A549 (cell line): Measurements from ENCODE around the gene EDNRB. TPM values are rescaled to one million over a fixed set of nuclear protein-coding genes. Genes with fewer than 3 reads are reported as not detected.

Experiments used
- ATAC-seq, 2 experiments: fragments of 200-7000 bp in 1 of 2; fragments of >200 bp in 1 of 2; cut with Nextera tagmentation in 1 of 2; cut with Tn5 transposase in 1 of 2; 3 replicates each; pipeline versions ENCODE4 v1.8.0 to v1.9.1; 2018 to 2020; ENCODE audit warnings: mild to moderate bottlenecking in 1 of 2, moderate library complexity in 1 of 2
- CTCF ChIA-PET: fragments of 300-600 bp; sonication (Branson Sonifier 250); formaldehyde crosslinking; extraction: SDS; loops from one replicate; lab custom pipeline; 2021; ENCODE audit warnings: antibody characterized with exemption, inconsistent platforms; lab: Yijun Ruan, JAX
- POLR2A ChIA-PET: fragments of 350-600 bp; formaldehyde crosslinking; extraction: SDS; loops from one replicate; lab custom pipeline; 2021; ENCODE audit warnings: antibody characterized with exemption, inconsistent platforms; lab: Yijun Ruan, JAX
- DNase-seq, 2 experiments: peaks; one replicate each; pipeline versions ENCODE4 v3.0.0 to v3.0.0-alpha.2; 2011 to 2016; ENCODE audit warnings: low read depth in 1 of 2, low spot score in 1 of 2
- FAIRE-seq: peaks from 2 replicates; lab custom pipeline; 2011; peaks lifted over from hg19 to GRCh38; lab: Jason Lieb, UNC
- H3K27ac ChIP-seq, 2 experiments: fragments of >200 bp; sonication (Bioruptor Twin); formaldehyde crosslinking; 3 replicates each; pipeline ENCODE4 v1.5.1; 2016 to 2017
- H3K4me1 ChIP-seq: fragments of >200 bp; sonication (Bioruptor Twin); formaldehyde crosslinking; 3 replicates; pipeline ENCODE4 v1.6.1; 2016
- H3K4me2 ChIP-seq: fragments of >200 bp; sonication (Bioruptor Twin); formaldehyde crosslinking; 3 replicates; pipeline ENCODE4 v1.6.1; 2016
- H3K4me3 ChIP-seq: fragments of >200 bp; sonication (Bioruptor Twin); formaldehyde crosslinking; 3 replicates; pipeline ENCODE4 v1.5.1; 2016
- H3K9me3 ChIP-seq: fragments of >200 bp; sonication (Bioruptor Twin); formaldehyde crosslinking; 3 replicates; pipeline ENCODE4 v1.6.1; 2016
- BHLHE40 ChIP-seq: IDR thresholded peaks from 2 replicates; pipeline ENCODE4 v1.6.1; 2012; ENCODE audit warnings: low read depth, low read length, inconsistent platforms
- CBX2 ChIP-seq: fragments of 200-600 bp; sonication (generic); IDR thresholded peaks from 2 replicates; pipeline ENCODE4 v1.6.1; 2016; ENCODE audit warnings: low read depth, mild to moderate bottlenecking, borderline replicate concordance
- CEBPB ChIP-seq, 2 experiments: fragments of >200 bp in 1 of 2; sonication (Bioruptor Twin) in 1 of 2; formaldehyde crosslinking in 1 of 2; IDR thresholded peaks; 2 replicates each; pipeline ENCODE4 v1.6.1; 2012 to 2016
- CHD4 ChIP-seq: fragments of 200-600 bp; sonication (generic); IDR thresholded peaks from 2 replicates; pipeline ENCODE4 v1.6.1; 2016; ENCODE audit warnings: antibody characterized with exemption, mild to moderate bottlenecking, borderline replicate concordance
- EHF ChIP-seq: fragments of 250-450 bp; sonication (Bioruptor Pico); IDR thresholded peaks from 2 replicates; pipeline ENCODE4 v1.5.0; 2020; ENCODE audit warnings: mild to moderate bottlenecking
- EHMT2 ChIP-seq: fragments of 200-600 bp; sonication (generic); IDR thresholded peaks from 2 replicates; pipeline ENCODE4 v1.6.1; 2016; ENCODE audit warnings: antibody characterized with exemption, low read depth, mild to moderate bottlenecking, moderate library complexity
- GATA3 ChIP-seq: IDR thresholded peaks from 2 replicates; pipeline ENCODE4 v1.6.1; 2012; ENCODE audit warnings: borderline replicate concordance
- HDAC2 ChIP-seq: fragments of 200-600 bp; sonication (generic); IDR thresholded peaks from 2 replicates; pipeline ENCODE4 v1.6.1; 2016
- HEYL ChIP-seq: fragments of 250-450 bp; sonication (Bioruptor Pico); IDR thresholded peaks from 2 replicates; pipeline ENCODE4 v1.8.0; 2021; ENCODE audit warnings: mild to moderate bottlenecking, moderate library complexity
- HOXA7 ChIP-seq: fragments of 250-450 bp; sonication (Bioruptor Pico); IDR thresholded peaks from 2 replicates; pipeline ENCODE4 v1.5.0; 2020; ENCODE audit warnings: mild to moderate bottlenecking, moderate library complexity
- HOXB13 ChIP-seq: fragments of 250-450 bp; sonication (Bioruptor Pico); IDR thresholded peaks from 2 replicates; pipeline ENCODE4 v1.5.0; 2020; ENCODE audit warnings: low read depth, mild to moderate bottlenecking, moderate library complexity
- HOXB5 ChIP-seq: fragments of 250-450 bp; sonication (Bioruptor Pico); IDR thresholded peaks from 2 replicates; pipeline ENCODE4 v1.5.0; 2020; ENCODE audit warnings: mild to moderate bottlenecking, moderate library complexity
- JUN ChIP-seq, 2 experiments: fragments of >200 bp; sonication (Bioruptor Twin); formaldehyde crosslinking; IDR thresholded peaks; 2 replicates in 1 of 2; 3 replicates in 1 of 2; pipeline ENCODE4 v1.6.1; 2016 to 2017
- JUNB ChIP-seq: fragments of >200 bp; sonication (Bioruptor Twin); formaldehyde crosslinking; IDR thresholded peaks from 2 replicates; pipeline ENCODE4 v1.6.1; 2016
- NFE2L2 ChIP-seq: fragments of 150-350 bp; conservative IDR thresholded peaks from 2 replicates; pipeline ENCODE4 v1.6.1; 2014; ENCODE audit warnings: low read length
- PHF8 ChIP-seq: fragments of 200-600 bp; sonication (generic); IDR thresholded peaks from 2 replicates; pipeline ENCODE4 v1.6.1; 2016; ENCODE audit warnings: low read depth, mild to moderate bottlenecking, antibody characterized with exemption, moderate library complexity, borderline replicate concordance
- RAD21 ChIP-seq, 2 experiments: fragments of >200 bp in 1 of 2; sonication (Bioruptor Twin) in 1 of 2; formaldehyde crosslinking in 1 of 2; IDR thresholded peaks in 1 of 2; conservative IDR thresholded peaks in 1 of 2; 2 replicates in 1 of 2; 3 replicates in 1 of 2; pipeline ENCODE4 v1.6.1; 2012 to 2018; ENCODE audit warnings: inconsistent platforms in 1 of 2
- RNF2 ChIP-seq: fragments of 200-600 bp; sonication (generic); IDR thresholded peaks from 2 replicates; pipeline ENCODE4 v1.6.1; 2016; ENCODE audit warnings: low read depth, mild to moderate bottlenecking, antibody characterized with exemption, moderate library complexity, borderline replicate concordance
- ZSCAN20 ChIP-seq: fragments of 250-450 bp; sonication (Bioruptor Pico); IDR thresholded peaks from 2 replicates; pipeline ENCODE4 v1.8.0; 2022; ENCODE audit warnings: mild to moderate bottlenecking, moderate library complexity
- WGBS: methylation state at CpG from one replicate; pipeline ENCODE4 v1.1.6; 2017; ENCODE audit errors: missing lambda C conversion rate; 5-methylcytosine and 5-hydroxymethylcytosine counted together
- polyA plus RNA-seq, 4 experiments: library from polyadenylated mRNA; depleted of rRNA in 3 of 4; stranded (reverse); fragments of >200 nt; fragmentation: RNase III in 1 of 4; extraction: RNeasy Plus Mini Kit Qiagen cat#74134 plus additional on column Dnase treatment in 1 of 4; gene quantifications; 2 replicates in 3 of 4; 3 replicates in 1 of 4; pipeline ENCODE4 v1.2.3, GENCODE V29; 2011 to 2017
- TF ChIP-seq, protein P1 (sequence below): fragments of 250-450 bp; sonication (Bioruptor Pico); IDR thresholded peaks from 2 replicates; pipeline ENCODE4 v1.5.0; 2020; ENCODE audit warnings: low read depth, mild to moderate bottlenecking, moderate library complexity
- TF ChIP-seq, protein P2 (sequence below): fragments of >200 bp; sonication (Bioruptor Twin); formaldehyde crosslinking; IDR thresholded peaks from 2 replicates; pipeline ENCODE4 v1.6.1; 2016
- TF ChIP-seq, protein P3 (sequence below): fragments of >200 bp; sonication (Bioruptor Twin); formaldehyde crosslinking; IDR thresholded peaks from 3 replicates; pipeline ENCODE4 v1.6.1; 2016
- TF ChIP-seq, protein P4 (sequence below): fragments of >200 bp; sonication (Bioruptor Twin); formaldehyde crosslinking; IDR thresholded peaks from 3 replicates; pipeline ENCODE4 v1.5.1; 2016
- TF ChIP-seq, protein P5 (sequence below): fragments of 250-450 bp; sonication (Bioruptor Pico); IDR thresholded peaks from 2 replicates; pipeline ENCODE4 v1.5.0; 2021; ENCODE audit warnings: mild to moderate bottlenecking, moderate library complexity, borderline replicate concordance
- TF ChIP-seq, protein P6 (sequence below): IDR thresholded peaks from 2 replicates; pipeline ENCODE4 v1.6.1; 2012; ENCODE audit warnings: low read depth, borderline replicate concordance

EDNRB gene
- polyA plus RNA-seq, 2 of the 4 experiments (the other 2 are of a cell fraction), result not detected

DNA sequence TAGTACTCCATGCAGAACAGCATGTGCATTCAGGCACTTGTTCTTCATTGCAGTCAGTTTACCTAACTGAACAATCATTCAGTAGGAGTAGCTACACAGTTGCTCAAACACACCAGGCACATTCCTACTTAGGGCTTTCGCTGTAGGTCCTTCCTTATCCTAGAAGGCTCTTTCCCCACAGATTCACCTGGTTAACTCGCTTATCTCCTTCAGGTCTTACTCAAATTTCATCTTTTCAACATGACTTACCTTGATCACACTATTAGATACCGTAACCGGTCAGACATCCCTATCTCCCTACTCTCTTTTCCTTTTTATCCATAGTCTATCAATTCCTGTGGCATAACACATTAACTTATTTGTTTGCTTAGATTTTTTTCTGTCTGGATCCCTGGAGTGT is 14.6 kb downstream of the EDNRB start:
- ATAC-seq, result no peak
- no peak for FAIRE-seq
- ChIA-PET CTCF (no interaction called here), POLR2A (no interaction called here)
- no peak overlapping the region for H3K4me3 ChIP-seq
- 35% methylated on average over 4 of the region's 4 CpGs for WGBS
- H3K4me1 ChIP-seq, result no peaks in the 10 kb centered on the region
- H3K27ac ChIP-seq, result no peak overlapping the region
- TF ChIP-seq BHLHE40 (no peak), HOXB13 (CRISPR knock-in tag) (no peak), NFE2L2 (no peak), RAD21 (conservative IDR thresholded peaks at IDR 0.05 in 1 of 2, IDR thresholded peaks at IDR 0.05 in 1 of 2) (no peak), EHF (no peak), HEYL (CRISPR knock-in tag) (no peak), HOXA7 (CRISPR knock-in tag) (no peak), CHD4 (no peak), PHF8 (no peak), CEBPB (IDR thresholded peaks at IDR 0.05) (no peak), EHMT2 (no peak), ZSCAN20 (no peak), HDAC2 (no peak), JUN (IDR thresholded peaks at IDR 0.05) (no peak)
- TF ChIP-seq, protein P1, sequence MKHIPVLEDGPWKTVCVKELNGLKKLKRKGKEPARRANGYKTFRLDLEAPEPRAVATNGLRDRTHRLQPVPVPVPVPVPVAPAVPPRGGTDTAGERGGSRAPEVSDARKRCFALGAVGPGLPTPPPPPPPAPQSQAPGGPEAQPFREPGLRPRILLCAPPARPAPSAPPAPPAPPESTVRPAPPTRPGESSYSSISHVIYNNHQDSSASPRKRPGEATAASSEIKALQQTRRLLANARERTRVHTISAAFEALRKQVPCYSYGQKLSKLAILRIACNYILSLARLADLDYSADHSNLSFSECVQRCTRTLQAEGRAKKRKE (CRISPR knock-in tag), result no peak
- TF ChIP-seq, protein P2, sequence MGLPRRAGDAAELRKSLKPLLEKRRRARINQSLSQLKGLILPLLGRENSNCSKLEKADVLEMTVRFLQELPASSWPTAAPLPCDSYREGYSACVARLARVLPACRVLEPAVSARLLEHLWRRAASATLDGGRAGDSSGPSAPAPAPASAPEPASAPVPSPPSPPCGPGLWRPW, result no peak
- TF ChIP-seq, protein P3, sequence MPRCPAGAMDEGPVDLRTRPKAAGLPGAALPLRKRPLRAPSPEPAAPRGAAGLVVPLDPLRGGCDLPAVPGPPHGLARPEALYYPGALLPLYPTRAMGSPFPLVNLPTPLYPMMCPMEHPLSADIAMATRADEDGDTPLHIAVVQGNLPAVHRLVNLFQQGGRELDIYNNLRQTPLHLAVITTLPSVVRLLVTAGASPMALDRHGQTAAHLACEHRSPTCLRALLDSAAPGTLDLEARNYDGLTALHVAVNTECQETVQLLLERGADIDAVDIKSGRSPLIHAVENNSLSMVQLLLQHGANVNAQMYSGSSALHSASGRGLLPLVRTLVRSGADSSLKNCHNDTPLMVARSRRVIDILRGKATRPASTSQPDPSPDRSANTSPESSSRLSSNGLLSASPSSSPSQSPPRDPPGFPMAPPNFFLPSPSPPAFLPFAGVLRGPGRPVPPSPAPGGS, result no peak
- TF ChIP-seq, protein P4, sequence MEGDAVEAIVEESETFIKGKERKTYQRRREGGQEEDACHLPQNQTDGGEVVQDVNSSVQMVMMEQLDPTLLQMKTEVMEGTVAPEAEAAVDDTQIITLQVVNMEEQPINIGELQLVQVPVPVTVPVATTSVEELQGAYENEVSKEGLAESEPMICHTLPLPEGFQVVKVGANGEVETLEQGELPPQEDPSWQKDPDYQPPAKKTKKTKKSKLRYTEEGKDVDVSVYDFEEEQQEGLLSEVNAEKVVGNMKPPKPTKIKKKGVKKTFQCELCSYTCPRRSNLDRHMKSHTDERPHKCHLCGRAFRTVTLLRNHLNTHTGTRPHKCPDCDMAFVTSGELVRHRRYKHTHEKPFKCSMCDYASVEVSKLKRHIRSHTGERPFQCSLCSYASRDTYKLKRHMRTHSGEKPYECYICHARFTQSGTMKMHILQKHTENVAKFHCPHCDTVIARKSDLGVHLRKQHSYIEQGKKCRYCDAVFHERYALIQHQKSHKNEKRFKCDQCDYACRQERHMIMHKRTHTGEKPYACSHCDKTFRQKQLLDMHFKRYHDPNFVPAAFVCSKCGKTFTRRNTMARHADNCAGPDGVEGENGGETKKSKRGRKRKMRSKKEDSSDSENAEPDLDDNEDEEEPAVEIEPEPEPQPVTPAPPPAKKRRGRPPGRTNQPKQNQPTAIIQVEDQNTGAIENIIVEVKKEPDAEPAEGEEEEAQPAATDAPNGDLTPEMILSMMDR, result no peak
- TF ChIP-seq, protein P5, sequence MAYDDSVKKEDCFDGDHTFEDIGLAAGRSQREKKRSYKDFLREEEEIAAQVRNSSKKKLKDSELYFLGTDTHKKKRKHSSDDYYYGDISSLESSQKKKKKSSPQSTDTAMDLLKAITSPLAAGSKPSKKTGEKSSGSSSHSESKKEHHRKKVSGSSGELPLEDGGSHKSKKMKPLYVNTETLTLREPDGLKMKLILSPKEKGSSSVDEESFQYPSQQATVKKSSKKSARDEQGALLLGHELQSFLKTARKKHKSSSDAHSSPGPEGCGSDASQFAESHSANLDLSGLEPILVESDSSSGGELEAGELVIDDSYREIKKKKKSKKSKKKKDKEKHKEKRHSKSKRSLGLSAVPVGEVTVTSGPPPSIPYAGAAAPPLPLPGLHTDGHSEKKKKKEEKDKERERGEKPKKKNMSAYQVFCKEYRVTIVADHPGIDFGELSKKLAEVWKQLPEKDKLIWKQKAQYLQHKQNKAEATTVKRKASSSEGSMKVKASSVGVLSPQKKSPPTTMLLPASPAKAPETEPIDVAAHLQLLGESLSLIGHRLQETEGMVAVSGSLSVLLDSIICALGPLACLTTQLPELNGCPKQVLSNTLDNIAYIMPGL, result no peak
- TF ChIP-seq, protein P6, sequence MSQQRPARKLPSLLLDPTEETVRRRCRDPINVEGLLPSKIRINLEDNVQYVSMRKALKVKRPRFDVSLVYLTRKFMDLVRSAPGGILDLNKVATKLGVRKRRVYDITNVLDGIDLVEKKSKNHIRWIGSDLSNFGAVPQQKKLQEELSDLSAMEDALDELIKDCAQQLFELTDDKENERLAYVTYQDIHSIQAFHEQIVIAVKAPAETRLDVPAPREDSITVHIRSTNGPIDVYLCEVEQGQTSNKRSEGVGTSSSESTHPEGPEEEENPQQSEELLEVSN, result no peak
- no peak overlapping the region for H3K4me2 ChIP-seq
- DNase-seq, result no peak
- no peaks in the 10 kb centered on the region for H3K9me3 ChIP-seq

DNA sequence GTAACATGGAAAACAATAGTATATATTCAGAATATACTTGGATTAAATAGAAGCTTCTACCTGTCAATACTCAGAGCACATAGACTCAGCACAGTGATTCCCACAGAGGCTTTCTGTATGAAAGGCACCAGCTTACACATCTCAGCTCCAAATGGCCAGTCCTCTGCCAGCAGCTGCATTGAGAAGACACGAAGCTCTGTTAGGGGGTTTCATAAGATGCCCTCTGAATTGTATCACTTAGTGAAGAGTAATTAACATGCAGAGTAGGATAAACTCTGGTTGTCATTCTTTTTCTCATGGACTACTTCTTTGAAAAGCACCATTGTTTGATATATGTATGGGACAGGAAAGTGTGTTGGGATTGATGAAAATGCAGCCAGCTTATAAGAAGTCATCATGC is 15.2 kb downstream of the EDNRB start:
- no peak for DNase-seq
- no peak for FAIRE-seq
- ATAC-seq, result no peak
- CTCF ChIA-PET, result interaction anchor here (0.6 kb wide), 1 partner anchor 130 kb away, joined by 3 read pairs; no protein-coding TSS in a partner anchor
- no peak overlapping the region for H3K27ac ChIP-seq
- WGBS, result 0% methylated on average over 1 of the region's 1 CpG
- POLR2A ChIA-PET, result no interaction called here
- no peak overlapping the region for H3K4me3 ChIP-seq
- no peaks in the 10 kb centered on the region for H3K4me1 ChIP-seq
- no peak for TF ChIP-seq EHMT2
- no peak for TF ChIP-seq CBX2
- no peak for TF ChIP-seq HOXB13 (CRISPR knock-in tag)
- TF ChIP-seq, protein P1 (CRISPR knock-in tag), result no peak
- no peak for TF ChIP-seq RNF2
- no peak for TF ChIP-seq HOXB5 (CRISPR knock-in tag)
- TF ChIP-seq GATA3, result no peak
- no peak for TF ChIP-seq HOXA7 (CRISPR knock-in tag)
- TF ChIP-seq JUNB, result no peak
- no peak for TF ChIP-seq JUN (IDR thresholded peaks at IDR 0.05)
- no peak for TF ChIP-seq CEBPB (IDR thresholded peaks at IDR 0.05)
- no peak overlapping the region for H3K4me2 ChIP-seq
- no peaks in the 10 kb centered on the region for H3K9me3 ChIP-seq
